Activated T-cell treated with anti-CD3 and anti-CD28 coated beads, Interleukin-2, amount 50 U/mL, for 4 hours (primary cell): ENCODE results near the gene SLC35F5. TPM values are rescaled to one million over a fixed set of nuclear protein-coding genes. Genes with fewer than 3 reads are reported as not detected.
"Not testable (repeated sequence)": the region's sequence is repeated elsewhere in the genome, so short reads cannot be mapped to it uniquely, and the experiment has no call there.

Source experiments
- ATAC-seq, 2 donors: fragments of 200-7000 bp; cut with Tn5 transposase; one replicate each; pipeline ENCODE4 v1.10.0; 2021
- DNase-seq: peaks from one replicate; pipeline ENCODE4 v3.0.0-alpha.2; 2020
- H3K27me3 Mint-ChIP-seq: one replicate; pipeline ENCODE4 v1.8.0; 2021; ENCODE audit warnings: low read depth, mixed read lengths
- H3K36me3 Mint-ChIP-seq: one replicate; pipeline ENCODE4 v1.8.0; 2022; ENCODE audit warnings: mixed read lengths; ENCODE audit not compliant: insufficient read depth
- H3K4me1 Mint-ChIP-seq: one replicate; pipeline ENCODE4 v1.8.0; 2021; ENCODE audit warnings: low read depth, mixed read lengths
- H3K4me3 Mint-ChIP-seq: one replicate; pipeline ENCODE4 v1.8.0; 2021; ENCODE audit warnings: mild to moderate bottlenecking, moderate library complexity, mixed read lengths
- H3K9me3 Mint-ChIP-seq: one replicate; pipeline ENCODE4 v1.8.0; 2021; ENCODE audit warnings: mixed read lengths
- total RNA-seq, 3 donors: library from RNA; stranded (reverse); gene quantifications; one replicate each; pipeline ENCODE4 v1.2.1, GENCODE V29; 2021

Gene SLC35F5, protein sequence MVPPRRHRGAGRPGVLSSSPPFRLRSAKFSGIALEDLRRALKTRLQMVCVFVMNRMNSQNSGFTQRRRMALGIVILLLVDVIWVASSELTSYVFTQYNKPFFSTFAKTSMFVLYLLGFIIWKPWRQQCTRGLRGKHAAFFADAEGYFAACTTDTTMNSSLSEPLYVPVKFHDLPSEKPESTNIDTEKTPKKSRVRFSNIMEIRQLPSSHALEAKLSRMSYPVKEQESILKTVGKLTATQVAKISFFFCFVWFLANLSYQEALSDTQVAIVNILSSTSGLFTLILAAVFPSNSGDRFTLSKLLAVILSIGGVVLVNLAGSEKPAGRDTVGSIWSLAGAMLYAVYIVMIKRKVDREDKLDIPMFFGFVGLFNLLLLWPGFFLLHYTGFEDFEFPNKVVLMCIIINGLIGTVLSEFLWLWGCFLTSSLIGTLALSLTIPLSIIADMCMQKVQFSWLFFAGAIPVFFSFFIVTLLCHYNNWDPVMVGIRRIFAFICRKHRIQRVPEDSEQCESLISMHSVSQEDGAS
- 10 to 100 TPM; 14.4 to 18.6 (median 15.6) TPM for total RNA-seq

- no peaks in the 10 kb centered on the region for H3K27me3 Mint-ChIP-seq
- DNase-seq = peak; percentile 90
- no peaks in the 10 kb centered on the region for H3K9me3 Mint-ChIP-seq
- ATAC-seq = peak; percentile 90 to 91
- peak within 1 kb of the TSS; percentile 87 for H3K4me3 Mint-ChIP-seq
- peaks cover 21% of the 10 kb centered on the region for H3K4me1 Mint-ChIP-seq
- H3K36me3 Mint-ChIP-seq = peaks cover 7% of the 10 kb centered on the region
Observed at GRCh38 chr2:113756355-113757137, at the start of gene SLC35F5. Gene SLC35F5 (minus strand): TSS chr2:113756642. CDS start chr2:113756409, 233 bp downstream.

DNA sequence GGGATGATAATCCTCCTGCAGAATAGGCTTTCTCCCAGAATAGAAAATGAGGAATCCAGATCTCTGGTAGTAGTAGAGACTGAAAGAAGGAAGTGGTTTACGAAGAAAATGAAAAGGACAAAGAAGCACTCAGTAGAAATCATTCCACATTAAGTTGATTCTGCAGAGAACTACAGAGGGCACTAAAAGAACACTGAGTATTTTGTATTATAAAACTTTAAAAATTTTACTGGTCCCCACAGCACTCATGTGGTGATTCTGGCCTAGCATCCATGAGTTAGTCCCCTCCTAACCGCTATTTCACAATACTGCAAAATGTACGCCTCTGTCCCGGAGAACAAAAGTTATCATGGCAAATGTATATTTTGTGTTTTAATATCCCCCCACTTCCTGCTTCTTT is 42.9 kb upstream of the SLC35F5 start:
- Mint-ChIP-seq H3K36me3 (no peaks in the 10 kb centered on the region), H3K27me3 (peaks cover 6% of the 10 kb centered on the region), H3K4me1 (no peaks in the 10 kb centered on the region), H3K4me3 (no peak overlapping the region), H3K9me3 (no peaks in the 10 kb centered on the region)
- ATAC-seq (no peak), DNase-seq (no peak)

- Mint-ChIP-seq H3K36me3 (no peaks in the 10 kb centered on the region), H3K27me3 (peaks cover 6% of the 10 kb centered on the region), H3K4me1 (peaks cover 6% of the 10 kb centered on the region), H3K4me3 (no peak overlapping the region), H3K9me3 (no peaks in the 10 kb centered on the region)
- DNase-seq = no peak
- ATAC-seq = no peak
Observed at GRCh38 chr2:113797237-113797636, 40.8 kb upstream of the SLC35F5 start.

- H3K4me1 Mint-ChIP-seq = peaks cover 10% of the 10 kb centered on the region
- peaks cover 6% of the 10 kb centered on the region for H3K27me3 Mint-ChIP-seq
- no peaks in the 10 kb centered on the region for H3K9me3 Mint-ChIP-seq
- no peaks in the 10 kb centered on the region for H3K36me3 Mint-ChIP-seq
- DNase-seq = no peak
- ATAC-seq = no peak
- no peak overlapping the region for H3K4me3 Mint-ChIP-seq
Observed at GRCh38 chr2:113796592-113797175, 40.2 kb upstream of the SLC35F5 start.

GRCh38 chr2:113795405-113795920 is 39.0 kb upstream of the SLC35F5 start:
- no peak for ATAC-seq
- H3K4me3 Mint-ChIP-seq = no peak overlapping the region
- H3K4me1 Mint-ChIP-seq = peaks cover 13% of the 10 kb centered on the region
- peaks cover 6% of the 10 kb centered on the region for H3K27me3 Mint-ChIP-seq
- H3K9me3 Mint-ChIP-seq = no peaks in the 10 kb centered on the region
- no peak for DNase-seq
- H3K36me3 Mint-ChIP-seq = no peaks in the 10 kb centered on the region

DNA sequence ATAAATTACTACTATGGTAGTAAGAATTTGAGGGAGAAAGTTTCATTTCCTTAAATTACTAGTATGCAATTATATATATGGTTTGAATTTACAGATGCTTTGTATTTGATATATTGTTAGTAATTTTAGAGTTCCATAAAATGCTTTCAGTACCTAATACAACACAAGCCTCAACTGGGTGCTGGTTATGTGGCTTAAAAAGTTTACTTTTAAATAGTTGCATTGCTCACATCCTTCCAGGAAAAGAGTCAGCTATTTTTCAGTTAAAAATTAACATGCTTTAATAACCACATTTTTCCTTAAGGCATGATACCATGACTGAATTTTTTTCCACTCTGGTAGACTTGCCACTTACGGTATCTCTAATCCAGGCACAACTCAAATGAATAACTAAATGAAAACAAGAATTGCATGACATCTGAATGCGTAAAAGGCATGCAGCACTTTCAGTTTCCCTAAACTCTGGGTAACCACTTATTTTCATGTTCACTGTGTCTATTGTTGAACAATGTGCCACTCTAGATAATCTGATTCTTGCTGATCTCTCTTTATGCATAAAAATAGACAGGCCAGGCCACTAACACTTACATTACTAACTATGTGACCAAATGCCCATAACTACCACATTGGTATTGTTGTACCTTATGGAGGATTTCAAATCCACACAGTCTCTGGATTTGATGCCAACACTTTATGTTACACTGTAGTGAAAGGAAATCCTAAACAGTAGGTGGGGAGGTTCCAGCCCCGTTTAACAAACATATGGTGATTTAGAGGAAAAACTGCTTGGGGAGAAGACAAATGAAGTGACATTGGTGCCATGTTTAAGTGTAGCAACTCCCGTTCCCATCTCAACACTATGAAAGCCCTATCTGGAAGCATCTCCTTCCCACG is 35.5 kb upstream of the SLC35F5 start:
- Mint-ChIP-seq H3K4me1 (peaks cover 14% of the 10 kb centered on the region), H3K9me3 (no peaks in the 10 kb centered on the region), H3K36me3 (peaks cover 1% of the 10 kb centered on the region), H3K27me3 (peaks cover 8% of the 10 kb centered on the region), H3K4me3 (peak overlapping the region; percentile 6)
- peak; percentile 90 to 91 for ATAC-seq
- no peak for DNase-seq

- Mint-ChIP-seq H3K9me3 (no peaks in the 10 kb centered on the region), H3K4me1 (peaks cover 4% of the 10 kb centered on the region), H3K4me3 (no peak overlapping the region), H3K36me3 (peaks cover 1% of the 10 kb centered on the region), H3K27me3 (peaks cover 4% of the 10 kb centered on the region)
- no peak for DNase-seq
- ATAC-seq = no peak
Observed at GRCh38 chr2:113784823-113785744, 28.6 kb upstream of the SLC35F5 start.

- peaks cover 9% of the 10 kb centered on the region for H3K4me1 Mint-ChIP-seq
- H3K4me3 Mint-ChIP-seq = no peak overlapping the region
- no peak for ATAC-seq
- no peak for DNase-seq
- H3K36me3 Mint-ChIP-seq = no peaks in the 10 kb centered on the region
- H3K27me3 Mint-ChIP-seq = peaks cover 2% of the 10 kb centered on the region
- H3K9me3 Mint-ChIP-seq = no peaks in the 10 kb centered on the region
Observed at GRCh38 chr2:113780472-113780871, 24.0 kb upstream of the SLC35F5 start.

DNA sequence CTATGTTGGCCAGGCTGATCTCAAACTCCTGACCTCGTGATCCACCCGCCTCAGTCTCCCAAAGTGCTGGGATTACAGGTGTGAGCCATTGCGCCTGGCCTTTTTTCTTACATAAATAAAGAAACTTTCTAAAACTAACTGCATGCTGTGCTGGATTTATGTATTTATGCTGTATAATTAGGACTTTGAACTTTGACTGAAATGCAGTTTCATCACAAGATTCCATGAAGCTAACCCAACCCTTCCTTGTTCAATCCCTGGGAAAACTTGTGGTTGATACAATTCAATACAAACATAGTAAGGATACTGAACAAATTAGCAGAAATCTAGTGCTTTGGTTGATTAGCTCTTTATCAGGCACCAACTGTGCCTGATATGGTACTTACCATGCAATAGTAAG is 20.9 kb upstream of the SLC35F5 start:
- Mint-ChIP-seq H3K4me1 (peaks cover 9% of the 10 kb centered on the region), H3K27me3 (no peaks in the 10 kb centered on the region), H3K9me3 (no peaks in the 10 kb centered on the region), H3K36me3 (no peaks in the 10 kb centered on the region), H3K4me3 (no peak overlapping the region)
- ATAC-seq (no peak), DNase-seq (no peak)

- ATAC-seq (no peak), DNase-seq (no peak)
- Mint-ChIP-seq H3K9me3 (no peaks in the 10 kb centered on the region), H3K4me1 (peaks cover 9% of the 10 kb centered on the region), H3K4me3 (no peak overlapping the region), H3K36me3 (no peaks in the 10 kb centered on the region), H3K27me3 (no peaks in the 10 kb centered on the region)
Observed at GRCh38 chr2:113776949-113777348, 20.5 kb upstream of the SLC35F5 start.

GRCh38 chr2:113774616-113775015 is 18.2 kb upstream of the SLC35F5 start:
- not testable (repeated sequence) for H3K27me3 Mint-ChIP-seq, H3K36me3 Mint-ChIP-seq, H3K4me3 Mint-ChIP-seq, H3K4me1 Mint-ChIP-seq, DNase-seq, ATAC-seq, H3K9me3 Mint-ChIP-seq

- ATAC-seq (no peak), DNase-seq (no peak)
- H3K4me3 Mint-ChIP-seq = no peak overlapping the region
- H3K27me3 Mint-ChIP-seq = no peaks in the 10 kb centered on the region
- no peaks in the 10 kb centered on the region for H3K9me3 Mint-ChIP-seq
- H3K36me3 Mint-ChIP-seq = no peaks in the 10 kb centered on the region
- no peaks in the 10 kb centered on the region for H3K4me1 Mint-ChIP-seq
Observed at GRCh38 chr2:113770929-113771328, 14.5 kb upstream of the SLC35F5 start.

DNA sequence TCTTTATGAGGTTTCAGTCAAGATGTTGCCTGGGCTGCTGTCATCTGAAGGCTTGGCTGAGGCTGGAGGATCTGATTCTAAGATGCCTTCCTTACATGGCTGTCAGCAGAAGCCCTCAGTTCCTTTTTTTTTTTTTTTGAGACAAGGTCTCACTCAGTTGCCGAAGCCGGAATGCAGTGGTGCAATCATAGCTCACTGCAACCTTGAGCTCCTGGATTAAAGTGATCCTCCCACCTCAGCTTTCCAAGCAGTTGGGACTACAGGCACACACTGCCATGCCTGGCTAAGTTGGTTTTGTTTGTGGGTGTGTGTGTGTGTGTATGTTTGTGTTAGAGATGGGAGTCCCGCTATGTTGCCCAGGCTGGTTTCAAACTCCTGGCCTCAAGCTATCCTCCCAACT is 13.1 kb upstream of the SLC35F5 start:
- no peaks in the 10 kb centered on the region for H3K36me3 Mint-ChIP-seq
- peaks cover 4% of the 10 kb centered on the region for H3K9me3 Mint-ChIP-seq
- DNase-seq (no peak), ATAC-seq (no peak)
- no peaks in the 10 kb centered on the region for H3K4me1 Mint-ChIP-seq
- no peaks in the 10 kb centered on the region for H3K27me3 Mint-ChIP-seq
- no peak overlapping the region for H3K4me3 Mint-ChIP-seq
